ENCODE results near the gene SLC35C1. TPM values are rescaled to one million over a fixed set of nuclear protein-coding genes. Genes with fewer than 3 reads are reported as not detected.

Gene SLC35C1
- total RNA-seq, 1 donor from 2014 or later = 31.9 TPM

DNA sequence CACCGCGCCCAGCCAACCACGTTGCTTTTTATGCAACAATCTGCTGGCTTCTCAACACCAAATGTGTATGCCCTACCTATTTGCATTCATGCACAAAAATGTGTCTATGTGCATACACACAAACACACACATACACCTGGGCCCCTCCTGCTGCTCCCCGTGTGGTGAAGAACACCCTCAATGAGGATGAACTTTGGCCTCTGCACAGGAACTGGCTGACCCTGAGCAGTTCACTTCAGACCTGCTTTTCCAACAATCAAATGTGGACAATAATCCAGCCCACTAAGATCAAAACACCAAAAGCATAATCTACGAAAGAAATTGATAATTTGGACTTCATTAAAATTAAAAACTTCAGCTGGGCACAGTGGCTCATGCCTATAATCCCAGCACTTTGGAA is 25.3 kb upstream of the SLC35C1 start:
- no peaks in the 10 kb centered on the region for H3K4me1 Mint-ChIP-seq (ENCODE audit: low read depth)
- peaks cover 37% of the 10 kb centered on the region for H3K27me3 Mint-ChIP-seq (ENCODE audit: low read depth)
- H3K36me3 Mint-ChIP-seq (ENCODE audit: low read depth) = no peaks in the 10 kb centered on the region
- no peak overlapping the region for H3K4me3 Mint-ChIP-seq (ENCODE audit: unreplicated experiment)
- DNase-seq (ENCODE audit: low spot score) = no peak
- H3K9me3 Mint-ChIP-seq (ENCODE audit: low read depth) = peaks cover 2% of the 10 kb centered on the region
- no peak overlapping the region for H3K27ac Mint-ChIP-seq (ENCODE audit: unreplicated experiment)
- TF ChIP-seq CTCF (IDR thresholded peaks at IDR 0.05) = no peak

GRCh38 chr11:45786272-45786671 is 18.7 kb upstream of the SLC35C1 start:
- Mint-ChIP-seq H3K4me3 (ENCODE audit: unreplicated experiment) (no peak overlapping the region), H3K27ac (ENCODE audit: unreplicated experiment) (no peak overlapping the region), H3K4me1 (ENCODE audit: low read depth) (no peaks in the 10 kb centered on the region), H3K36me3 (ENCODE audit: low read depth) (peaks cover 2% of the 10 kb centered on the region), H3K9me3 (ENCODE audit: low read depth) (peaks cover 15% of the 10 kb centered on the region), H3K27me3 (ENCODE audit: low read depth) (peaks cover 35% of the 10 kb centered on the region)
- TF ChIP-seq CTCF (IDR thresholded peaks at IDR 0.05) = no peak
- DNase-seq (ENCODE audit: low spot score) = no peak

DNA sequence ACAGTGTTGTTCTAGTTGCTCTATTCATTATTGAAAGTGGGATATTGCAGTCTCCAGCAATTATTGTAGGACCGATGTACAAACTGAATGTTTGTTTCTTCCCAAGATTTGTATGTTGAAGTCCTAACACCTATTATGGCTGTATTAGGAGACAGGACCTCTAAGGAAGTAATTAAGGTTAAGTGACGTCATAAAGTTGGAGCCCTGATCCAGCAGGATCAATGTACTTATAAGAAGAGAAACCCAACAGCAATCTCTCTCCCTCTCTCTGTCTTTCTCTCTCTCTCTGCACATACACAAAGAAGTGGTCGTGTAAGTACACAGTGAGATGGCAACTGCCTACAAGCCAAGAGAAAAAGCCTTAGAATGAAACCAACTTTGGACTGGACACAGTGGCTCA is 16.1 kb upstream of the SLC35C1 start:
- Mint-ChIP-seq H3K36me3 (ENCODE audit: low read depth) (peaks cover 2% of the 10 kb centered on the region), H3K4me3 (ENCODE audit: unreplicated experiment) (no peak overlapping the region), H3K9me3 (ENCODE audit: low read depth) (peaks cover 15% of the 10 kb centered on the region), H3K4me1 (ENCODE audit: low read depth) (no peaks in the 10 kb centered on the region), H3K27me3 (ENCODE audit: low read depth) (peaks cover 46% of the 10 kb centered on the region), H3K27ac (ENCODE audit: unreplicated experiment) (no peak overlapping the region)
- DNase-seq (ENCODE audit: low spot score) = no peak
- TF ChIP-seq CTCF (IDR thresholded peaks at IDR 0.05) = no peak

DNA sequence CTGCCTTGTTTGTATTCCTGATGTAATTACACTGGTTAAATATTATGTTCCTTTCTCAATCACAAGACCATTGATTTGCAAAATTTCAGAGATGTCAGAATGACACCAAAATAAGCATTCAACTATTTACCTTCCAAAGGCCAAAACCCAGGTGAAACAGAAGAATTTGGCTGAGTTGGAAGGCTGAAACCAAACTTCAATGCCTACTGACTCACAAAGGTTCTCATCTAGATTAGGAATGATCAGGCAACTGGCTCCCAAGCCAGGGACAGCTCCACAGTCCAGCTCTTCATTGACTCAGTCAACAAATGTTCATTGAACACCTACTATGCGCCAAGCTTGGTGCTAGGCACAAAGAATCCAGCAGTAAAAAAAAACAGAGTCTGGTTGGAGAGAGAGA is 13.4 kb upstream of the SLC35C1 start:
- H3K36me3 Mint-ChIP-seq (ENCODE audit: low read depth) = peaks cover 2% of the 10 kb centered on the region
- no peaks in the 10 kb centered on the region for H3K4me1 Mint-ChIP-seq (ENCODE audit: low read depth)
- H3K9me3 Mint-ChIP-seq (ENCODE audit: low read depth) = peaks cover 12% of the 10 kb centered on the region
- peaks cover 40% of the 10 kb centered on the region for H3K27me3 Mint-ChIP-seq (ENCODE audit: low read depth)
- no peak for TF ChIP-seq CTCF (IDR thresholded peaks at IDR 0.05)
- no peak overlapping the region for H3K27ac Mint-ChIP-seq (ENCODE audit: unreplicated experiment)
- no peak overlapping the region for H3K4me3 Mint-ChIP-seq (ENCODE audit: unreplicated experiment)
- no peak for DNase-seq (ENCODE audit: low spot score)

DNA sequence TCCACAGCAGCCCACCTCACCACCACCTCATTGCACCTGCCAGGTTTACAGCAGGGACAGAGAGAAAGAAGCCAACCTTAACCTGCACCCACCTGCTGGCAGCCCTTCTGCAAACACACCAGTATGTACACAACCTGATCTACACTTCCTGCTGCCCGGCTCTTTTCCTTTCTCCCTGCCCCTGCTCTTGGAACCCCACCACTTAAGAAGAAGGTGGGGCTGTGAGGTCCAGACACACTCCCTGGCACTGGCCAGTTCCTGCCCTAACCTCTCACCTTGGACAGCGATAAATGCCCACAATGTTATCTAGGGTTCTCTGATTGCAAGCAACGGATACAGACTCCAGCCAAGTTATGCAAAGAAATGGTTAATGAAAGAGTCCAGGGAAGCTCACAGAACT is 10.8 kb upstream of the SLC35C1 start:
- no peak for DNase-seq (ENCODE audit: low spot score)
- no peak overlapping the region for H3K27ac Mint-ChIP-seq (ENCODE audit: unreplicated experiment)
- TF ChIP-seq CTCF (IDR thresholded peaks at IDR 0.05) = no peak
- no peak overlapping the region for H3K4me3 Mint-ChIP-seq (ENCODE audit: unreplicated experiment)
- no peaks in the 10 kb centered on the region for H3K4me1 Mint-ChIP-seq (ENCODE audit: low read depth)
- peaks cover 2% of the 10 kb centered on the region for H3K9me3 Mint-ChIP-seq (ENCODE audit: low read depth)
- no peaks in the 10 kb centered on the region for H3K36me3 Mint-ChIP-seq (ENCODE audit: low read depth)
- H3K27me3 Mint-ChIP-seq (ENCODE audit: low read depth) = peaks cover 34% of the 10 kb centered on the region

Measured in chondrocyte (in vitro differentiated cells).